Skin epidermis (tissue), 12 donors: ENCODE data around the gene COPZ1.

Experiments
- H3K27ac ChIP-seq, 21 experiments: fragments of 200-600 bp; sonication (generic) in 11 of 21; one replicate each; pipeline ENCODE4 v1.5.0; 2020; ENCODE audit warnings: mild to moderate bottlenecking in 3 of 21, inconsistent platforms in 2 of 21, moderate library complexity in 2 of 21
- H3K4me3 ChIP-seq, 7 experiments: fragments of 200-600 bp; sonication (generic) in 2 of 7; one replicate each; pipeline ENCODE4 v1.5.0; 2020; ENCODE audit warnings: inconsistent platforms in 2 of 7, mild to moderate bottlenecking in 2 of 7, moderate library complexity in 1 of 7

Gene COPZ1

GRCh38 chr12:54369597-54370131 lies 44.7 kb downstream of the COPZ1 start:
- peak overlapping the region in 16 of 21 experiments; percentile 8 to 86 (median 70) for H3K27ac ChIP-seq
- H3K4me3 ChIP-seq, result peak overlapping the region; percentile 3 to 31 (median 18)

- Histone ChIP-seq H3K4me3 (peak overlapping the region; percentile 3 to 31 (median 18)), H3K27ac (peak overlapping the region in 14 of 21 experiments; percentile 8 to 86 (median 74))
These were observed 45.3 kb downstream of the COPZ1 start for GRCh38 chr12:54370171-54370730.

GRCh38 chr12:54371328-54372112 lies 46.6 kb downstream of the COPZ1 start:
- Histone ChIP-seq H3K4me3 (no peak overlapping the region), H3K27ac (peak overlapping the region in 10 of 21 experiments; percentile 38 to 86 (median 74))

- Histone ChIP-seq H3K27ac (peak overlapping the region in 9 of 21 experiments; percentile 38 to 86 (median 80)), H3K4me3 (no peak overlapping the region)
These were observed 47.3 kb downstream of the COPZ1 start for GRCh38 chr12:54372113-54372806.

GRCh38 chr12:54373649-54374561 lies 49.0 kb downstream of the COPZ1 start:
- H3K4me3 ChIP-seq, result no peak overlapping the region
- peak overlapping the region in 15 of 21 experiments; percentile 10 to 93 (median 60) for H3K27ac ChIP-seq

- H3K27ac ChIP-seq, result peak overlapping the region in 16 of 21 experiments; percentile 17 to 93 (median 59)
- no peak overlapping the region for H3K4me3 ChIP-seq
These were observed 49.8 kb downstream of the COPZ1 start for GRCh38 chr12:54374562-54375258.

GRCh38 chr12:54375259-54375579 lies 50.3 kb downstream of the COPZ1 start:
- no peak overlapping the region for H3K4me3 ChIP-seq
- peak overlapping the region in 15 of 21 experiments; percentile 12 to 93 (median 60) for H3K27ac ChIP-seq

GRCh38 chr12:54376596-54376995 lies 51.7 kb downstream of the COPZ1 start:
- no peak overlapping the region for H3K4me3 ChIP-seq

GRCh38 chr12:54377007-54377406 lies 52.1 kb downstream of the COPZ1 start:
- H3K4me3 ChIP-seq, result no peak overlapping the region
- H3K27ac ChIP-seq, result peak overlapping the region in 12 of 21 experiments; percentile 2 to 93 (median 80)

More at GRCh38 chr12:54376596-54376995, 51.7 kb downstream of the COPZ1 start:
- peak overlapping the region in 13 of 21 experiments; percentile 10 to 93 (median 80) for H3K27ac ChIP-seq

- no peak overlapping the region for H3K4me3 ChIP-seq
- peak overlapping the region in 9 of 21 experiments; percentile 2 to 93 (median 82) for H3K27ac ChIP-seq
These were observed 53.0 kb downstream of the COPZ1 start for GRCh38 chr12:54377797-54378515.

- H3K27ac ChIP-seq, result peak overlapping the region in 10 of 21 experiments; percentile 3 to 93 (median 81)
These were observed 54.0 kb downstream of the COPZ1 start for GRCh38 chr12:54378796-54379397.

GRCh38 chr12:54379398-54380201 lies 54.7 kb downstream of the COPZ1 start:
- peak overlapping the region in 10 of 21 experiments; percentile 29 to 93 (median 75) for H3K27ac ChIP-seq

More at GRCh38 chr12:54378796-54379397, 54.0 kb downstream of the COPZ1 start:
- H3K4me3 ChIP-seq, result peak overlapping the region in 6 of 7 experiments; percentile 15 to 47 (median 22)

GRCh38 chr12:54381136-54381535 lies 56.2 kb downstream of the COPZ1 start:
- Histone ChIP-seq H3K27ac (no peak overlapping the region), H3K4me3 (no peak overlapping the region)

More at GRCh38 chr12:54379398-54380201, 54.7 kb downstream of the COPZ1 start:
- peak overlapping the region in 6 of 7 experiments; percentile 1 to 47 (median 22) for H3K4me3 ChIP-seq

- peak overlapping the region in 18 of 21 experiments; percentile 18 to 92 (median 78) for H3K27ac ChIP-seq
- H3K4me3 ChIP-seq, result no peak overlapping the region
These were observed 58.2 kb downstream of the COPZ1 start for GRCh38 chr12:54383041-54383609.

GRCh38 chr12:54384591-54385041 lies 59.7 kb downstream of the COPZ1 start, which contains the start of gene ZNF385A:
TSS of gene ZNF385A (minus strand) at chr12:54384733. CDS start at chr12:54384514, 219 bp downstream.
- H3K27ac ChIP-seq, result peak within 1 kb of the TSS; percentile 7 to 92 (median 76)
- peak within 1 kb of the TSS in 2 of 7 experiments; percentile 8 for H3K4me3 ChIP-seq
